Loucy (cell line): ENCODE results near the gene KCNJ6.

Experiments used
- H2AFZ ChIP-seq: fragments of 200-600 bp; sonication (generic); 2 replicates; pipeline ENCODE4 v1.6.0; 2016; ENCODE audit warnings: antibody characterized with exemption, mild to moderate bottlenecking, low read length, moderate library complexity
- H3F3A ChIP-seq: fragments of 200-600 bp; 2 replicates; pipeline ENCODE4 v1.6.0; 2016; ENCODE audit warnings: antibody characterized with exemption, low read depth, mild to moderate bottlenecking
- H3K27me3 ChIP-seq: fragments of 200-600 bp; sonication (generic); 2 replicates; pipeline ENCODE4 v1.6.1; 2014; ENCODE audit warnings: low read length, mild to moderate bottlenecking; ENCODE audit not compliant: insufficient read depth, poor library complexity, severe bottlenecking
- H3K36me3 ChIP-seq: fragments of 200-600 bp; sonication (generic); 2 replicates; pipeline ENCODE4 v1.6.1; 2016; ENCODE audit warnings: low read length; ENCODE audit not compliant: insufficient read depth
- H3K4me1 ChIP-seq: fragments of 200-600 bp; sonication (generic); 2 replicates; pipeline ENCODE4 v1.5.1; 2014; ENCODE audit warnings: low read length, mild to moderate bottlenecking; ENCODE audit not compliant: insufficient read depth, poor library complexity, severe bottlenecking
- H3K4me2 ChIP-seq: fragments of 200-600 bp; sonication (generic); 2 replicates; pipeline ENCODE4 v1.6.0; 2014; ENCODE audit warnings: antibody characterized with exemption, low read length, low read depth, mild to moderate bottlenecking; ENCODE audit not compliant: poor library complexity, severe bottlenecking
- H3K4me3 ChIP-seq: fragments of 200-600 bp; sonication (generic); 2 replicates; pipeline ENCODE4 v1.5.1; 2014; ENCODE audit warnings: low read length, mild to moderate bottlenecking, mixed read lengths; ENCODE audit not compliant: poor library complexity, severe bottlenecking
- H3K79me2 ChIP-seq: fragments of 200-600 bp; sonication (generic); 2 replicates; pipeline ENCODE4 v1.6.1; 2014; ENCODE audit warnings: low read length; ENCODE audit not compliant: insufficient read depth
- H3K9ac ChIP-seq: fragments of 200-600 bp; sonication (generic); 2 replicates; pipeline ENCODE4 v1.6.0; 2014; ENCODE audit warnings: mild to moderate bottlenecking, low read depth, low read length, moderate library complexity; ENCODE audit not compliant: poor library complexity, severe bottlenecking
- H3K9me2 ChIP-seq: fragments of 200-600 bp; sonication (generic); replicated peaks from 2 replicates; pipeline ENCODE4 v1.6.1; 2016; ENCODE audit warnings: low read depth, low read length, mixed read lengths
- H3K9me3 ChIP-seq: fragments of 200-600 bp; sonication (generic); 2 replicates; pipeline ENCODE4 v1.6.1; 2014; ENCODE audit warnings: mild to moderate bottlenecking, antibody characterized with exemption, low read length, low read depth; ENCODE audit not compliant: insufficient read depth
- H4K20me1 ChIP-seq: fragments of 200-600 bp; sonication (generic); 2 replicates; pipeline ENCODE4 v1.6.0; 2014; ENCODE audit warnings: antibody characterized with exemption, low read length, mild to moderate bottlenecking; ENCODE audit not compliant: insufficient read depth, poor library complexity, severe bottlenecking
- EZH2phosphoT487 ChIP-seq: fragments of 200-600 bp; IDR thresholded peaks from 2 replicates; pipeline ENCODE4 v1.6.1; 2018; ENCODE audit warnings: antibody characterized with exemption, mild to moderate bottlenecking, moderate library complexity, borderline replicate concordance
- TF ChIP-seq, protein P1 (sequence below): fragments of 200-600 bp; sonication (generic); conservative IDR thresholded peaks from 2 replicates; pipeline ENCODE4 v1.5.1; 2014; ENCODE audit warnings: mild to moderate bottlenecking, antibody characterized with exemption, low read length

KCNJ6 gene

DNA sequence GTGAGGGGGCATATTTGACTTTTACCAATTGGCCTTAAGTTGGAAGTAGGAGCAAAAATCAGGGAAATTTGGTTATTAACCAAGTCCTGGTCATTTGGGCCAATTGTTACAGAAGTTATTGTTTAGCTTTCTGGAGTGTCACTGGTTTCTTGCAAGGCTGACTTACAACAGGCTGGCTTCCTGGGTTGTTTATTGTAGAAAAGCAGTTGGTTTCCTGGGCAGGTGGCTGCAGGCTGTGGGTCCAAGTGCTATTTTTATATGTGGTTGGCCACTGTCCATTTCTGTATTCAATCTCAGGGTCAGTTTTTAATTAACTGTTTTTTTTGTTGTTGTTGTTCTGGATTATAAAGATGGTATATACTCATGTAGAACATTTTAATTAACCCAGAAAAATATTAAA lies 174.1 kb downstream of the KCNJ6 start:
- Histone ChIP-seq H3K4me3 (no peak overlapping the region), H4K20me1 (no peaks in the 10 kb centered on the region), H3K4me1 (peaks cover 24% of the 10 kb centered on the region), H3K79me2 (no peaks in the 10 kb centered on the region), H3F3A (no peaks in the 10 kb centered on the region), H3K27me3 (no peaks in the 10 kb centered on the region), H3K9ac (no peak overlapping the region), H3K9me3 (no peaks in the 10 kb centered on the region), H3K36me3 (no peaks in the 10 kb centered on the region), H3K9me2 (no peaks in the 10 kb centered on the region), H3K4me2 (peak overlapping the region; percentile 36), H2AFZ (0 out of 2 replicates have a peak overlapping the region, but pooled peaks have one; percentile 9)
- TF ChIP-seq, protein P1, sequence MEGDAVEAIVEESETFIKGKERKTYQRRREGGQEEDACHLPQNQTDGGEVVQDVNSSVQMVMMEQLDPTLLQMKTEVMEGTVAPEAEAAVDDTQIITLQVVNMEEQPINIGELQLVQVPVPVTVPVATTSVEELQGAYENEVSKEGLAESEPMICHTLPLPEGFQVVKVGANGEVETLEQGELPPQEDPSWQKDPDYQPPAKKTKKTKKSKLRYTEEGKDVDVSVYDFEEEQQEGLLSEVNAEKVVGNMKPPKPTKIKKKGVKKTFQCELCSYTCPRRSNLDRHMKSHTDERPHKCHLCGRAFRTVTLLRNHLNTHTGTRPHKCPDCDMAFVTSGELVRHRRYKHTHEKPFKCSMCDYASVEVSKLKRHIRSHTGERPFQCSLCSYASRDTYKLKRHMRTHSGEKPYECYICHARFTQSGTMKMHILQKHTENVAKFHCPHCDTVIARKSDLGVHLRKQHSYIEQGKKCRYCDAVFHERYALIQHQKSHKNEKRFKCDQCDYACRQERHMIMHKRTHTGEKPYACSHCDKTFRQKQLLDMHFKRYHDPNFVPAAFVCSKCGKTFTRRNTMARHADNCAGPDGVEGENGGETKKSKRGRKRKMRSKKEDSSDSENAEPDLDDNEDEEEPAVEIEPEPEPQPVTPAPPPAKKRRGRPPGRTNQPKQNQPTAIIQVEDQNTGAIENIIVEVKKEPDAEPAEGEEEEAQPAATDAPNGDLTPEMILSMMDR: no peak
- TF ChIP-seq EZH2phosphoT487: no peak

DNA sequence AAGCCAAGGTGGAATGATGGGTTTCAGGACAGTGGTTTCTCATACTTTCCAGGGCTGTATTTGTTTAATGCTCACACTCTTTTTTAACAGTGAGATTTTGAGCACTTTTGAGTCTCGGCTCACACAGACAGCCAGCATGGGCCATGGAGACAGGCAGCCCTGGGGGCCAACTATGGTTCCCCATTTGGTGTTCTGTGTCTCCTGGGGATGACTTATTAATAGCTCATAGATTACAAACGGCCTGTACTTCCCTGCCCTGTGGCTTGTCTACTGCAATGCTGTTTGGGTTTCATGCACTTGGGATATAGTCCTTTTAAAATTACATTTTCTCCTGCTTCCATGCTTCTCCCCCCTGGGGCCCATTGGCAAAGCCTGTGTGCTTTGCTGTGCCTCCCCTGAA lies 178.3 kb downstream of the KCNJ6 start:
- Histone ChIP-seq H3K4me1 (peaks cover 18% of the 10 kb centered on the region), H3K9ac (no peak overlapping the region), H3K9me3 (no peaks in the 10 kb centered on the region), H3F3A (no peaks in the 10 kb centered on the region), H3K4me2 (no peak overlapping the region), H3K79me2 (no peaks in the 10 kb centered on the region), H3K4me3 (no peak overlapping the region), H3K27me3 (no peaks in the 10 kb centered on the region), H4K20me1 (no peaks in the 10 kb centered on the region), H3K36me3 (no peaks in the 10 kb centered on the region), H2AFZ (no peak overlapping the region), H3K9me2 (no peaks in the 10 kb centered on the region)
- TF ChIP-seq, protein P1: no peak
- TF ChIP-seq EZH2phosphoT487: no peak

DNA sequence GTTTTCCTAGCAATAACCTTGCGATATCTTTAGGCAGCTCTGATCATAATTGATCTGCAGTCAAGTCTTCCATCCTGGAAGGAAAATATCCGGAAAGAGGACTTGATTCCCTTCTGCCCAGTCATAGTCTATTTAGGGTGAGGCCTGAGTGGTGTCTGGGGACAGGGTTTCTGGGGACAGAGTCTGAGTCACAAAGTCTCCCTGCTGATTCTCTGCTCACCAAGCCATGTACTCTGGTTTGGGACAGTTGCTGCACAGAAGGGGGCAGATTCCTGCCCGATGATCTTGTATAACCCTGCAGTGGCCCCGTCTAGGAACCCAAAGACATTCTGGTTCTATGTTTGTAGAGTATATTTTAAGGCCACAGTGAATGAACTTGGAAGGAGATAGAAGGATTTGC lies 178.8 kb downstream of the KCNJ6 start:
- no peak overlapping the region for H2AFZ ChIP-seq
- H3K9me3 ChIP-seq: no peaks in the 10 kb centered on the region
- no peak overlapping the region for H3K4me3 ChIP-seq
- H3K36me3 ChIP-seq: no peaks in the 10 kb centered on the region
- H3F3A ChIP-seq: no peaks in the 10 kb centered on the region
- no peaks in the 10 kb centered on the region for H3K9me2 ChIP-seq
- no peaks in the 10 kb centered on the region for H4K20me1 ChIP-seq
- H3K27me3 ChIP-seq: no peaks in the 10 kb centered on the region
- H3K79me2 ChIP-seq: no peaks in the 10 kb centered on the region
- no peak overlapping the region for H3K4me2 ChIP-seq
- H3K4me1 ChIP-seq: peaks cover 14% of the 10 kb centered on the region
- no peak overlapping the region for H3K9ac ChIP-seq
- TF ChIP-seq, protein P1: no peak
- TF ChIP-seq EZH2phosphoT487: no peak
